Spleen (tissue), 7 donors: ENCODE results near the gene RGS6.

ENCODE experiments used
- POLR2AphosphoS5 ChIP-seq, 3 donors: sonication (generic); formaldehyde crosslinking; IDR thresholded peaks; one replicate each; pipeline ENCODE4 v1.5.1; 2017; ENCODE audit warnings: antibody characterized with exemption in 3 of 3
- TF ChIP-seq, protein P1 (sequence below), 11 experiments: fragments of 200-600 bp in 7 of 11; fragments of 450-650 bp in 4 of 11; sonication (generic) in 4 of 11; IDR thresholded peaks in 8 of 11; conservative IDR thresholded peaks in 3 of 11; 1 replicate in 7 of 11; 2 replicates in 4 of 11; pipeline versions ENCODE4 v1.4.0 to v1.8.0; 2016 to 2021; ENCODE audit warnings: antibody characterized with exemption in 11 of 11, inconsistent platforms in 4 of 11, mild to moderate bottlenecking in 1 of 11
- donor health status: DM: no; HTN: no; CAD: no; lungs with moderate emphysema.
- donor health status: DM: no; HTN: no; CAD: no.
- donor health status: DM: no; HTN: no; CAD: no.

- TF ChIP-seq, protein P1, sequence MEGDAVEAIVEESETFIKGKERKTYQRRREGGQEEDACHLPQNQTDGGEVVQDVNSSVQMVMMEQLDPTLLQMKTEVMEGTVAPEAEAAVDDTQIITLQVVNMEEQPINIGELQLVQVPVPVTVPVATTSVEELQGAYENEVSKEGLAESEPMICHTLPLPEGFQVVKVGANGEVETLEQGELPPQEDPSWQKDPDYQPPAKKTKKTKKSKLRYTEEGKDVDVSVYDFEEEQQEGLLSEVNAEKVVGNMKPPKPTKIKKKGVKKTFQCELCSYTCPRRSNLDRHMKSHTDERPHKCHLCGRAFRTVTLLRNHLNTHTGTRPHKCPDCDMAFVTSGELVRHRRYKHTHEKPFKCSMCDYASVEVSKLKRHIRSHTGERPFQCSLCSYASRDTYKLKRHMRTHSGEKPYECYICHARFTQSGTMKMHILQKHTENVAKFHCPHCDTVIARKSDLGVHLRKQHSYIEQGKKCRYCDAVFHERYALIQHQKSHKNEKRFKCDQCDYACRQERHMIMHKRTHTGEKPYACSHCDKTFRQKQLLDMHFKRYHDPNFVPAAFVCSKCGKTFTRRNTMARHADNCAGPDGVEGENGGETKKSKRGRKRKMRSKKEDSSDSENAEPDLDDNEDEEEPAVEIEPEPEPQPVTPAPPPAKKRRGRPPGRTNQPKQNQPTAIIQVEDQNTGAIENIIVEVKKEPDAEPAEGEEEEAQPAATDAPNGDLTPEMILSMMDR (IDR thresholded peaks at IDR 0.05 in 8 of 11, conservative IDR thresholded peaks at IDR 0.05 in 3 of 11): no peak
- TF ChIP-seq POLR2AphosphoS5 (IDR thresholded peaks at IDR 0.05): no peak
Measured at GRCh38 chr14:72582582-72582981, 650.4 kb downstream of the RGS6 start.
